Activated T-helper 17 cell treated with anti-CD3 and anti-CD28 coated beads, Interleukin-2, amount 50 U/mL, for 72 hours (primary cell): Measurements from ENCODE around the gene PLXNA2. TPM values are rescaled to one million over a fixed set of nuclear protein-coding genes. Genes with fewer than 3 reads are reported as not detected.

Source experiments
- ATAC-seq: fragments of 150-1000 bp; cut with Tn5 transposase; replicated peaks from 2 replicates; pipeline ENCODE4 v1.10.0; 2021; ENCODE audit warnings: mild to moderate bottlenecking, moderate library complexity
- H3K27ac Mint-ChIP-seq: one replicate; pipeline ENCODE4 v1.8.0; 2022; ENCODE audit warnings: mixed read lengths
- H3K27me3 Mint-ChIP-seq: one replicate; pipeline ENCODE4 v1.8.0; 2022; ENCODE audit warnings: mixed read lengths
- H3K36me3 Mint-ChIP-seq: one replicate; pipeline ENCODE4 v1.8.0; 2022; ENCODE audit warnings: low read depth, mild to moderate bottlenecking, mixed read lengths
- H3K4me1 Mint-ChIP-seq: one replicate; pipeline ENCODE4 v1.8.0; 2022; ENCODE audit warnings: mixed read lengths
- H3K4me3 Mint-ChIP-seq: one replicate; pipeline ENCODE4 v1.8.0; 2022; ENCODE audit warnings: mild to moderate bottlenecking, mixed read lengths
- H3K9me3 Mint-ChIP-seq: one replicate; pipeline ENCODE4 v1.8.0; 2022; ENCODE audit warnings: mixed read lengths
- total RNA-seq, 2 donors: library from RNA; stranded (reverse); gene quantifications; one replicate each; pipeline ENCODE4 v1.2.3, GENCODE V29; 2022

Gene PLXNA2
- total RNA-seq, 2 donors from 2014 or later: 0.09 TPM; not detected in 1

DNA sequence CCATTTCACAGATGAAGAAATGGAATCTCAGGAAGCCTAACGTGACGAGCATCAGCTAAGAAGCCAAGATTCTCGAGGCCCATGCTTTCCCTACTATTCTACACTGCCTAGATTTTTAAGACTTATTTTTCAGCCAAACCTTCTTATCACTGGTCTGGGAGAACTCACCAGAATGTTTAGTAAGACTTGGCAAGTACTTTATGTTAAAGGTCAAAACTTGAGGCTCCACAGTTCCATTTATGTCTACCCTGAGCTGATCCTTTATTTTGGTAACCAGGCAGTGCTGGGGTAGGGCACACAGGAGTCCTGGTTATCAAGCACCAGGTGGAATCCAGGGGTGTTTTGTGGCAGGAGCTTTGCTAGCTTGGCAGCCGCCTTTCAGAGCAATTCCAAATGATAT is 16.8 kb downstream of the PLXNA2 start:
- H3K4me1 Mint-ChIP-seq: no peaks in the 10 kb centered on the region
- H3K27ac Mint-ChIP-seq: no peak overlapping the region
- no peak for ATAC-seq
- H3K36me3 Mint-ChIP-seq: no peaks in the 10 kb centered on the region
- no peaks in the 10 kb centered on the region for H3K9me3 Mint-ChIP-seq
- H3K4me3 Mint-ChIP-seq: no peak overlapping the region
- H3K27me3 Mint-ChIP-seq: peaks cover 30% of the 10 kb centered on the region

DNA sequence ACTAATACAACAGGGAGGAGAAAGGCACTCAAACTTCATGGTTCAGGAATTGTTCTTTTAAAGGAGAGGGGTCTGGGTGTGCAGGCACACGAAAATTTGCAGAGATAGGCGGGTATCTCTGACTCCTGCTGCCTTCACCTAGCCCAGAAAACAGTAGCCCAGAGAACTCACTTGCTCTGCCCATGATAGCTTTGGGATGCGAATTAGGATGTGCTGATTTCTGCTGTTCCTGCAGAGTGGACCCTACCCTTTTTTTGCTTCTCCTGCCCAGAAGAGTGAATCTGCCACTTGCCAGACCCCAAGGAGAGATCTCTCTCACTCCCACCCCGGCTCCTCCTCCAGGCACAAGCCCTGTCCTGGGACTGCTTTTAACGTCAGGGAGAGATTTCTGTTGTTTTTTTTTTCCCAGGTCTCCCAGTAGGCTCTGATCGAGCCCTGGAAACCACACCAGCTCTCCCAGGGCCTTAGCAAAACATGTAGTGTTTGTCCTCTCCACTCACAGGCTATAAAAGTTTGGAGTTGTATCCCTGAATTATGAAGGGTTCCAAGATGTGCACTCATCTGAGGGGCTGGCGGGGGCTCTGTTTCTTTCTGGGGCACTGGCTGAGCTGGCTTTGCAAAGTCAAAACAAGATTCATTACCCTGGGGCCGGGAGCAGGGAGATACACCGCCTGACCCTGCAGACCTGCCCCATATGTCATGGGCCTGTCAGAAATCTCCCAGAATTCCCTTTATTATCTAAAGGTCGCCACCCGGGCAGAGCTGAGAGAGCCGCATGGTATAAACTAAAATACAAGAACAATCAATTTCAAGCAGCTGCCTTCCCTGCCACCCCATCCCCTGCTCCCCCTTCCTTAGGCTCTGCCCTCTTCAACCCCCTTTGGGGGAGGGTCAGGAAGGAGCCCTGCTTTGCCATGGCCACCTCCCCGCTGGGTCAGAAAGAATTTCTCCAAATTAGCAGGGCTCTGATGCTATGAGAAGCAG is 17.9 kb downstream of the PLXNA2 start:
- Mint-ChIP-seq H3K9me3 (no peaks in the 10 kb centered on the region), H3K4me3 (no peak overlapping the region), H3K4me1 (no peaks in the 10 kb centered on the region), H3K27ac (no peak overlapping the region), H3K36me3 (no peaks in the 10 kb centered on the region), H3K27me3 (peaks cover 32% of the 10 kb centered on the region)
- ATAC-seq: no peak

DNA sequence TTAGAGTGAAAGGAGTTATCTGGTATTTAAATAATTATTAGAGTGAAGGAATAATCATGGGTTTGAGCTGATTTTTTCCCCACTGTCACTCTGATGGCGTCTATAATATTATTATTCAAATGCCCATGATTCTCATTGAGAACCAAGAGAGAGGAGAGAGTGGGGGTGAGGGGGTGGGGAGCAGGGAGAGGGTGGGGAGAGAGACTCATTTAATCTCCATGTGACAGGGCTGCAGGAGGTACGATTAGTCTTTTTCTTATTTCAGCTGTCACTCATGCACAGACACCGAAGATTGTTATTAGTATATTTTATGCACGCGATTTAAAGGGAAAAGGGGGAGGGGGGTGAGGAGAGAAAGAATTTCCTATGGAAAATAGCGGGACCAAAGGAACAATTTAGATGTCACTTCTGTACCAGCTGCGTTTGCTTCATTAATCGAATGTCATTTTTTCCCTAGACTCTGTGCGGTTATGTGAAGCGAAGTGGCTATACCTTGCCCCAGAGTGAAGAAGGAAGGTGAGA is 19.9 kb downstream of the PLXNA2 start:
- Mint-ChIP-seq H3K36me3 (no peaks in the 10 kb centered on the region), H3K27me3 (peaks cover 25% of the 10 kb centered on the region), H3K9me3 (no peaks in the 10 kb centered on the region), H3K4me3 (no peak overlapping the region), H3K27ac (no peak overlapping the region), H3K4me1 (no peaks in the 10 kb centered on the region)
- no peak for ATAC-seq

DNA sequence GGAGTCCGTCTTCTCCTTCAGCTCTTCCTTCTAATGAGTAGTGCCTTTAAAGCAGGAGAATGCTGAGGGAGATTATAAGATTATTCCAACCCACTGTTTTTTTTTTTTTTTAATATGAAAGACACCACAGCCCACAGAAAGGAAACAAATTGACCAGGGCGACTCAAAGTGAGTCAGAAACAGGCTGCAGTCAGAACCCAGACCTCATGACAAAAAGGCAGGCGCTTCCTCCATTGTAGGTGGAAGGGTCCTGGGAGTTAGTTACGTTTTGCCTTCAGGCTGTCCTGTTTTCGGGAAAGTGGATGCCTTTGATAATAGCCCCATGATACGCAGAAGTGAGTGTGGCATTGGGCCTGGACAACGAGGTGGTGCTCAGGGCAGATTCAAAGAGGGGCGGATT is 21.0 kb downstream of the PLXNA2 start:
- Mint-ChIP-seq H3K9me3 (no peaks in the 10 kb centered on the region), H3K4me1 (no peaks in the 10 kb centered on the region), H3K36me3 (no peaks in the 10 kb centered on the region), H3K27ac (no peak overlapping the region), H3K4me3 (no peak overlapping the region), H3K27me3 (peaks cover 19% of the 10 kb centered on the region)
- no peak for ATAC-seq

DNA sequence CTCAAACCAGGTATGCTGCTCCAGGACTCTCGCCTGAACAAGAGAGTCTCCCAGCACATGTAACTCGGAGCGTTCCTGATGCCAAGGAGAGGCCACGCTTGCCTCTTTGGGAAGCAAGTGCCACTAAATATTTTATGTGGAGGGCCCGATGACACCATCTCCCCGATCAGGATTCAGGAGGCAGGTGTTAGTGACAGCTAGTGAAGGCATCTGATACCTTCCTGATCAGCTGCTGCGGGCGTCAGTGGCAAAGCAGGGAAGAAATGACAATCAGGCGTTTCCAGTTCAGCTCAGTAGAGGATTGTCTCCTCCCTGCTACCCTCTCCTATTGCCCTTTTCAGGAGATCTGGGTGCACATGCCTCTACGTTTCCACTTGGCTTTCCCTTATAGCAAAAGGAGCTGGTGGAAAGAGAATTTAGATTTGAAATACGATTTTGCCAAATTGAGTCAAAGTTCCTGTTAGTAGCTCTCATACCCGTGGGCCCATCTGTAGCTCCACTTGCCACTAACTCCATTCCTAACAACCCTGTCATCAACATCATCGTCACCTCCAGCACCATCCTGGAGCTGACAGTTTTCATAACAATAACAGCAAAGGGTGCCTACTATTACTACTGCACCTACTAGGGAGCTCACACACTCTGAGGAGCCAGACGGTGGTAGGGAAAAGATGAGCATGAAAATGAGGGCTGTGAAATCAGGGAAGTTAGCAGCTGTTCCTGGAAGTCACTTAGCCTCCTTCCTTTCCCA is 21.6 kb downstream of the PLXNA2 start:
- Mint-ChIP-seq H3K27me3 (peaks cover 19% of the 10 kb centered on the region), H3K27ac (no peak overlapping the region), H3K36me3 (no peaks in the 10 kb centered on the region), H3K4me3 (no peak overlapping the region), H3K4me1 (no peaks in the 10 kb centered on the region), H3K9me3 (no peaks in the 10 kb centered on the region)
- no peak for ATAC-seq

DNA sequence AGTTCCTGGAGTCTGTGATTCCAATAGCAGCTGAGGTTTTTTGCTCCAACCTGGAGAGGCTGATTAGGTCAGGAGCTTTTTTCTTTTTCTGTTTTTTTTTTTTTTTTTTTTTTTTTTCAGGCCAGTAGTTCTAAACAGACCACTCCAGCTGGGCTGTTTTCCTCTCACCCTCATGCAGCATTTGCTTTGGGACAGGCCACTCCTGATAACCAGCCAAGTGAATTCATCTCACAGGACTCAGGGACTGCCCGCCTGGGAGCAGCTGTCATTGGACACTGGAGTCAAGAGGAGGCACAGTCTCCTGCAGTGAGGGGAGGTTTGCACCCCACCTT is 22.9 kb downstream of the PLXNA2 start:
- H3K27me3 Mint-ChIP-seq: peaks cover 15% of the 10 kb centered on the region
- no peak overlapping the region for H3K27ac Mint-ChIP-seq
- H3K9me3 Mint-ChIP-seq: no peaks in the 10 kb centered on the region
- H3K36me3 Mint-ChIP-seq: no peaks in the 10 kb centered on the region
- H3K4me3 Mint-ChIP-seq: no peak overlapping the region
- ATAC-seq: no peak
- no peaks in the 10 kb centered on the region for H3K4me1 Mint-ChIP-seq

DNA sequence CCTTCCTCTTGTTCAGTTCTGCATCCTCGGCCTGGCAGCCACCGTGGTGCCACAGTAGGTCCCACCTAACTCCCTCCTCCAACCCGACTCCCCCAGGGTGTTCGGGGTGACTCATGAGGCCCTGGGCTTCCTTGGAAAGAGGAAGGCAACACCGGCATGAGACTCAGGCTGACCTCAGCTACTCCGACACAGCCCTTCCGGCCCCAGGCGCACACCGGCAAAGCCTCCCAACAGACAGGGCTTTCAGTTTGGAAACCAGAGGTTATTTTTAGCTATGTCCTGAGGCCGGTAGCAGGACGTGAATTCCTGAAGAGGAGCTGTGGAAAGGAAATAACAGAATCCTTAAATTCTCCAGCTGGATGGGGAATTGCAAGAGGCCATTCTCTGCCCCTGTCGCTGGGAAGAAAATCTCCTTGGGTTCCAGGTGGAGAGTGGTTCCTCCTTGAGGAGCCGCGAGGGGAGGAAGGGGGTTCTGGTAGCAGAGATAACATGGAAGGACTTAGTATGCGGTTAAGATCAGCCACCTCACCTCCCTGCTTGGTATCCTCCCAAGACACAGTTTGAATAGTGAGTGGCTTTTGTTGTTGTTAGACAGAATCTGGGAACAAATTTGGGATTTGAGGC is 24.4 kb downstream of the PLXNA2 start:
- no peak overlapping the region for H3K4me3 Mint-ChIP-seq
- no peak overlapping the region for H3K27ac Mint-ChIP-seq
- peaks cover 16% of the 10 kb centered on the region for H3K27me3 Mint-ChIP-seq
- H3K4me1 Mint-ChIP-seq: no peaks in the 10 kb centered on the region
- no peak for ATAC-seq
- no peaks in the 10 kb centered on the region for H3K36me3 Mint-ChIP-seq
- no peaks in the 10 kb centered on the region for H3K9me3 Mint-ChIP-seq

DNA sequence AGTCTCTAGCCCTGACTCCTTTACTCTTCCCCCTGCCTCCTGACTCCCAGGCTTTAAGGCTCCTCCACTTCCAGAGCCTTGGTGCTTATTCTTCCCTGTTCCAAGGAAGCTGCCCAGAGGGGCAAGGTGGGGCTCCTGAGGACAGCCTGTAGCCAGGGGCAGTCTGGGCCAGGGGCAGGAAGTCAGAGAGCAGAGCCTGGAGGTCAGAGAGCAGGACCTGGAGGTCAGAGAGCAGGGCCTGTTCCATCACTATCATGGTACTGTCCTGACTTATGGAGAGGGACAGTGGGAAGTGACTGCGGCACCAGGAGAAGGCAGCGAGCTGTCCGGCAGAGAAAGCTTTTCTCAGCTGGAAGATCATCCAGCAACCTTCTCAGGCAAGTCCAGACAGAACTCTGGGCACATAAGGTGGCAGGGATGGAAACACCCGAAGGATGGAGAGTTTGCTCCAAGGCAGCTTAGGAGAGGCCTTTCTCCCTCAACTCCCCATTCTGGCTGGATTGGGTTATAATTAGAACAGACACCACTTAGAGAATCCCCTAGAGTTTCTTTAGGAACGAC is 25.0 kb downstream of the PLXNA2 start:
- ATAC-seq: no peak
- H3K36me3 Mint-ChIP-seq: no peaks in the 10 kb centered on the region
- H3K4me1 Mint-ChIP-seq: no peaks in the 10 kb centered on the region
- H3K27ac Mint-ChIP-seq: no peak overlapping the region
- no peak overlapping the region for H3K4me3 Mint-ChIP-seq
- peaks cover 14% of the 10 kb centered on the region for H3K27me3 Mint-ChIP-seq
- no peaks in the 10 kb centered on the region for H3K9me3 Mint-ChIP-seq

DNA sequence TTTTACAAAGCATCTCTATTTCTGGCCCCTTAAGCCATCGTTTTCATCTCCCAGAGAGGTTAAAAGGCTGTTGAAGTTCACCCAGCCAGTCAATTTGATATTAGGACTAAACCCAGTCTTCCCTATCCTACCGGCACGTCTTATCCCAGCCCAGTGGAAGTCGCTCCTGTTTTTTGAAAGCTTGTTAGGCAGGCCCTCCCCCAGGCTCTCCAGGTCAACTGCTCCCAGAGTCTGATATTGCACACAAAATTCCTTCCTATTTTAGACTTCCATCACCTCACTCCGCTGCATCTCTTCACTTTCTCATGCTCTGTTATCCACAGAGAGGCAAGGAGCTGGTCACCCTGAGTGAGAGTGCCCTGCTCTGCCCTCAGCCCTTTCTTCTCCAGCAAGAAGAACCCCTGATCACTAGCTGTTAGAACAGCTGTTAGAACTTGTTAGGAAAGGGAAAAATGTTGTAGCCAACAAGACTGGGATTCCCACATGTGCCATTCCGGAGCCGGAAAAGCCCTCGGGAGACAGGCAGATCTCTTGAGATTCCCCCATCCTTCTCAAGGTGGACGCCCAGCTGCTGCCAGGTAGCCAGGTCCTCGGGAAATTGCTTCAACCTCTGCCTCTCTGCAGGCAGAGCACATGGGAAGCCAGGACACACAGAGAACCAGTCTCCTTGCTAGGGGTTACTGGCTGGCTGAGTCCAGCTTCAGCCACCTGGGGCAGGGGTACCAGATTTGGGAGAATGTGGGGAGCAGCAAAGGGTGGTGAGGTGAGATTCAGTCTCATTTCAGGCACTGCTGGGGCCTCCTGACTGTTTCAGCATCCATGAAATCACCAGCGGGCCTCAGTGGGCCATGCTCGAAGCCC is 25.7 kb downstream of the PLXNA2 start:
- Mint-ChIP-seq H3K4me3 (no peak overlapping the region), H3K9me3 (no peaks in the 10 kb centered on the region), H3K36me3 (no peaks in the 10 kb centered on the region), H3K27me3 (peaks cover 14% of the 10 kb centered on the region), H3K27ac (no peak overlapping the region), H3K4me1 (no peaks in the 10 kb centered on the region)
- no peak for ATAC-seq

DNA sequence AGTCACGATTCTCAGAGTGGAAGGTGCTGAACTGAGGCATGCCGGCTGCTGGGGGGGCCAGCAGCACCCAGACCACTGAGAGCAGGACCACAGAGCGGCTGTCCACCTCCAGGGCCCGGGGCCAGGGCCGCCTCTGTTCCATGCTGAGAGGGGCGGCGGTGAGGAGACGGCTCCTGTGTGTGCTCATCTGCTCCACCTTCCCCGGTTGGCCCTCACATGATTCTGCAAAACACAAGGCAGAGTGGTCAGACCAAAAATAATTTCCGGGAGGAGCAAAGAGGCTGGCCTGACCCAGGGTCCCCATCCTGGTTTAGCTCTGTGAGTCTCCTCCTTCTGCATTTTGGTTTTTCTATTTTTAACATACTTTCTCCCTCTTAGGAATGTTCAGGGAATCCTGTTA is 26.4 kb downstream of the PLXNA2 start:
- Mint-ChIP-seq H3K4me1 (no peaks in the 10 kb centered on the region), H3K36me3 (no peaks in the 10 kb centered on the region), H3K4me3 (no peak overlapping the region), H3K27me3 (peaks cover 14% of the 10 kb centered on the region), H3K27ac (no peak overlapping the region), H3K9me3 (no peaks in the 10 kb centered on the region)
- ATAC-seq: no peak

DNA sequence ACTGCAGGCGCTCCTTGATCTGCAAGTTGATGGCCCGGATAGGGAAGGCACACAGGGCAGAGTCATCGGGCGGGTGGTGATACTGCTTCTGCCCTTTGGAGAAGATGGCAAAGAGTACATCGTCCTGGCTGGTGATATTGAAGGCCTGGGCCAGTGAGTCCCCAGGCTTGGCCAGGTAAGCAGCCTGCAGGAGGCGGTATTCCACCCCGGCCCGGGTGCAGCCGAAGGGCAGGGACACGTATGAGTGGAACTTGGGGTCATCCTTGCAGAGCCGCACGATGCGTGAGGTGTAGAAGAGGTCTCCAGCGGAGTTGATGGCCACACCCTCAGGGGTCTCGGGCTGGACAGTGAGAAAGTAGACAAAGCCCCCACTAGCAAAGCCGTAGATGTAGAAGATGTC is 27.4 kb downstream of the PLXNA2 start:
- H3K4me1 Mint-ChIP-seq: no peaks in the 10 kb centered on the region
- no peaks in the 10 kb centered on the region for H3K9me3 Mint-ChIP-seq
- H3K36me3 Mint-ChIP-seq: no peaks in the 10 kb centered on the region
- H3K4me3 Mint-ChIP-seq: no peak overlapping the region
- ATAC-seq: no peak
- no peak overlapping the region for H3K27ac Mint-ChIP-seq
- peaks cover 10% of the 10 kb centered on the region for H3K27me3 Mint-ChIP-seq

DNA sequence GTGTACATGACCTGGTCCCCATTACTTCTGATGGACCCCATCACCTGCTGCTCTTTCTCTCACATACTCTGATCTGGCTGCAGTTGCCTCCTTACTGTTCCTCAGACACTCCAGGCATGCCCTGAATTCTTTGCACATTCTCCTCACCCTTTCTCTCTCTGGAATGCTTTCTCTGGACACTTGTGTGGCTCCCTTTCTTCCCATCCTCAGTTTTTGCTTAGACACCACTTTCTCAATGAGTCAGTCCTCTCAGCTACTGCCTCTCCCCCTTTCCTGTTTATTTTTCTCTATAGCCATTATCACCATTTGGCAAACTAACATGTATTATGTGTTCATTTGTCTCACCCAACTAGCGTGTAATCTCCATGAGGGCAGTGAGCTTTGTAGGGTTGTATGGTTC is 28.1 kb downstream of the PLXNA2 start:
- no peak for ATAC-seq
- H3K9me3 Mint-ChIP-seq: no peaks in the 10 kb centered on the region
- no peak overlapping the region for H3K4me3 Mint-ChIP-seq
- no peaks in the 10 kb centered on the region for H3K36me3 Mint-ChIP-seq
- H3K27ac Mint-ChIP-seq: no peak overlapping the region
- H3K27me3 Mint-ChIP-seq: peaks cover 10% of the 10 kb centered on the region
- H3K4me1 Mint-ChIP-seq: no peaks in the 10 kb centered on the region

DNA sequence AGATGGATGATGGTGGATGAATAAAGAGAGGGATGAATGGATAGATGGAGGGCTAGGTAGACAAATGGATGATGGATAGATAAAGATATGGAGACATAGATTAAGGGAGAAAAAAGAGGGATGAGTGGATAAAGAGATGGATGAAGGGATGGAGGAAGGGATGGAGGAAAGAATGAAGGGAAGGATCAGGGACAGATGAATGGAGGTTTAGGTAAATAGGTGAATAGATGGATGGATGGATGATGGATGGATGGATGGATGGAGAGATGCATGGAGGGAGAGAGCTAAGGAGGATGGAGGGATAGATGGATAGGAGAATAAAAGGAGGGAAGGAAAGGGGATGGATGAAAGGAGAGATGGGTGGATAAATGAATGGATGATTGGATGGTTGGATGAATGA is 28.8 kb downstream of the PLXNA2 start:
- Mint-ChIP-seq H3K27ac (no peak overlapping the region), H3K4me1 (no peaks in the 10 kb centered on the region), H3K27me3 (peaks cover 10% of the 10 kb centered on the region), H3K36me3 (no peaks in the 10 kb centered on the region), H3K4me3 (no peak overlapping the region), H3K9me3 (no peaks in the 10 kb centered on the region)
- ATAC-seq: no peak

DNA sequence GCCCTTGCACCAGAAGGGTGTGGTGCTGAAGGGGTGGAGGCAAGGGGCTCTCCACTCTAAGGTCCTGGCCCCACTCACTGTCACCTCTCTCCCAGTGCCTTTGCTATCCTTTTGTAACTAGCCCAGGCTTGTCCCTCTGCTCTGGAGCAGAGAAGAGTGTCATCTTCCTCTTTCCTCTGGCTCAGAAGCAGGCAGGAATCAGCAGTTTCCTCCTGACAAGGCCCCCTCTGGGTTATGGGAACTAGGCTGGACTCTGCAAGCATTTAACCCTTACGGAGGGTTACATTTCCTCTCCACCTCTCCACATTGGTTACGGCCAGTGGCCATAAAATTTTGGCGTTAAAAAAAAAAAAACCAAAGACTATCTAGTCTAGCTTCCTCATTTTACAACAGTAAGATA is 30.4 kb downstream of the PLXNA2 start:
- ATAC-seq: no peak
- peaks cover 5% of the 10 kb centered on the region for H3K27me3 Mint-ChIP-seq
- H3K9me3 Mint-ChIP-seq: no peaks in the 10 kb centered on the region
- no peaks in the 10 kb centered on the region for H3K36me3 Mint-ChIP-seq
- no peak overlapping the region for H3K4me3 Mint-ChIP-seq
- H3K4me1 Mint-ChIP-seq: no peaks in the 10 kb centered on the region
- no peak overlapping the region for H3K27ac Mint-ChIP-seq
